ENCODE measurements around the gene USP35. TPM values are rescaled to one million over a fixed set of nuclear protein-coding genes. Genes with fewer than 3 reads are reported as not detected.
A peak's percentile ranks its signal among the peaks of the same experiment; 100 is the strongest.

The USP35 gene
- total and polyA plus RNA-seq, 5 donors from 2014 or later, result 0.11 to 15.0 (median 0.52) TPM

GRCh38 chr11:78214331-78215194 is 25.8 kb downstream of the USP35 start:
- H3K36me3 Mint-ChIP-seq, result peaks cover 29% of the 10 kb centered on the region
- no peaks in the 10 kb centered on the region for H3K4me1 ChIP-seq (ENCODE audit: control insufficient read depth, insufficient read depth, low read length, poor library complexity, severe bottlenecking)
- H3K9me3 Mint-ChIP-seq, result peaks cover 0 to 1% (median 0%) of the 10 kb centered on the region in 7 donors
- ATAC-seq (ENCODE audit: low read depth in 2 of 2), result no peak
- H3K27me3 ChIP-seq (ENCODE audit: control insufficient read depth, insufficient read depth, low read length), result no peaks in the 10 kb centered on the region
- H3K4me3 Mint-ChIP-seq, result no peak overlapping the region
- H3K4me1 Mint-ChIP-seq, result peaks cover 0 to 16% (median 6%) of the 10 kb centered on the region in 4 donors
- no peak for DNase-seq
- no peak overlapping the region for H3K27ac Mint-ChIP-seq
- peaks cover 21% of the 10 kb centered on the region for H3K36me3 ChIP-seq (ENCODE audit: control insufficient read depth, insufficient read depth, low read length)
- H3K4me3 ChIP-seq (ENCODE audit: low read depth, low read length), result no peak overlapping the region
- no peaks in the 10 kb centered on the region for H3K9me3 ChIP-seq (ENCODE audit: control insufficient read depth in 2 of 2, low read length in 2 of 2)
- H3K27me3 Mint-ChIP-seq, result no peaks in the 10 kb centered on the region
- H3K27ac ChIP-seq (ENCODE audit: insufficient read depth, low read length, poor library complexity, severe bottlenecking), result no peak overlapping the region

GRCh38 chr11:78216021-78216420 is 27.3 kb downstream of the USP35 start:
- no peak overlapping the region for H3K4me3 ChIP-seq (ENCODE audit: low read depth, low read length)
- H3K9me3 ChIP-seq (ENCODE audit: control insufficient read depth in 2 of 2, low read length in 2 of 2), result no peaks in the 10 kb centered on the region
- no peak for ATAC-seq (ENCODE audit: low read depth in 2 of 2)
- Mint-ChIP-seq H3K4me1 (peaks cover 0 to 18% (median 7%) of the 10 kb centered on the region in 4 donors), H3K27me3 (no peaks in the 10 kb centered on the region), H3K9me3 (peaks cover 0 to 1% (median 0%) of the 10 kb centered on the region in 7 donors), H3K36me3 (peaks cover 23% of the 10 kb centered on the region), H3K27ac (no peak overlapping the region), H3K4me3 (no peak overlapping the region)
- peaks cover 12% of the 10 kb centered on the region for H3K36me3 ChIP-seq (ENCODE audit: control insufficient read depth, insufficient read depth, low read length)
- no peak overlapping the region for H3K27ac ChIP-seq (ENCODE audit: insufficient read depth, low read length, poor library complexity, severe bottlenecking)
- no peak for DNase-seq
- H3K4me1 ChIP-seq (ENCODE audit: control insufficient read depth, insufficient read depth, low read length, poor library complexity, severe bottlenecking), result no peaks in the 10 kb centered on the region
- no peaks in the 10 kb centered on the region for H3K27me3 ChIP-seq (ENCODE audit: control insufficient read depth, insufficient read depth, low read length)

GRCh38 chr11:78216571-78217287 is 28.0 kb downstream of the USP35 start:
- DNase-seq, result no peak
- peak overlapping the region in 1 of 3 donors; percentile 71 for H3K27ac Mint-ChIP-seq
- no peak overlapping the region for H3K4me3 Mint-ChIP-seq
- Histone ChIP-seq H3K36me3 (ENCODE audit: control insufficient read depth, insufficient read depth, low read length) (peaks cover 17% of the 10 kb centered on the region), H3K27ac (ENCODE audit: insufficient read depth, low read length, poor library complexity, severe bottlenecking) (no peak overlapping the region), H3K27me3 (ENCODE audit: control insufficient read depth, insufficient read depth, low read length) (no peaks in the 10 kb centered on the region), H3K9me3 (ENCODE audit: control insufficient read depth in 2 of 2, low read length in 2 of 2) (no peaks in the 10 kb centered on the region), H3K4me3 (ENCODE audit: low read depth, low read length) (no peak overlapping the region), H3K4me1 (ENCODE audit: control insufficient read depth, insufficient read depth, low read length, poor library complexity, severe bottlenecking) (no peaks in the 10 kb centered on the region)
- ATAC-seq (ENCODE audit: low read depth in 2 of 2), result no peak
- no peaks in the 10 kb centered on the region for H3K9me3 Mint-ChIP-seq
- H3K36me3 Mint-ChIP-seq, result peaks cover 23% of the 10 kb centered on the region
- H3K4me1 Mint-ChIP-seq, result peaks cover 0 to 13% (median 5%) of the 10 kb centered on the region in 4 donors
- H3K27me3 Mint-ChIP-seq, result no peaks in the 10 kb centered on the region

- peaks cover 0 to 7% (median 3%) of the 10 kb centered on the region in 4 donors for H3K4me1 Mint-ChIP-seq
Observed at GRCh38 chr11:78217650-78218541, 29.2 kb downstream of the USP35 start.

GRCh38 chr11:78218707-78219492 is 30.2 kb downstream of the USP35 start:
- Mint-ChIP-seq H3K4me1 (peaks cover 0 to 18% (median 6%) of the 10 kb centered on the region in 4 donors), H3K27ac (peak overlapping the region in 1 of 3 donors; percentile 64), H3K36me3 (peaks cover 24% of the 10 kb centered on the region), H3K4me3 (no peak overlapping the region), H3K27me3 (no peaks in the 10 kb centered on the region), H3K9me3 (no peaks in the 10 kb centered on the region)
- H3K36me3 ChIP-seq (ENCODE audit: control insufficient read depth, insufficient read depth, low read length), result peaks cover 15% of the 10 kb centered on the region
- no peaks in the 10 kb centered on the region for H3K4me1 ChIP-seq (ENCODE audit: control insufficient read depth, insufficient read depth, low read length, poor library complexity, severe bottlenecking)
- H3K4me3 ChIP-seq (ENCODE audit: low read depth, low read length), result no peak overlapping the region
- ATAC-seq (ENCODE audit: low read depth in 2 of 2), result no peak
- H3K27me3 ChIP-seq (ENCODE audit: control insufficient read depth, insufficient read depth, low read length), result no peaks in the 10 kb centered on the region
- no peak overlapping the region for H3K27ac ChIP-seq (ENCODE audit: insufficient read depth, low read length, poor library complexity, severe bottlenecking)
- H3K9me3 ChIP-seq (ENCODE audit: control insufficient read depth in 2 of 2, low read length in 2 of 2), result no peaks in the 10 kb centered on the region
- no peak for DNase-seq

More at GRCh38 chr11:78217650-78218541, 29.2 kb downstream of the USP35 start:
- Mint-ChIP-seq H3K36me3 (peaks cover 20% of the 10 kb centered on the region), H3K27ac (peak overlapping the region in 1 of 3 donors; percentile 71), H3K9me3 (no peaks in the 10 kb centered on the region), H3K27me3 (no peaks in the 10 kb centered on the region), H3K4me3 (no peak overlapping the region)
- Histone ChIP-seq H3K27ac (ENCODE audit: insufficient read depth, low read length, poor library complexity, severe bottlenecking) (no peak overlapping the region), H3K4me3 (ENCODE audit: low read depth, low read length) (no peak overlapping the region), H3K27me3 (ENCODE audit: control insufficient read depth, insufficient read depth, low read length) (no peaks in the 10 kb centered on the region), H3K4me1 (ENCODE audit: control insufficient read depth, insufficient read depth, low read length, poor library complexity, severe bottlenecking) (no peaks in the 10 kb centered on the region), H3K9me3 (ENCODE audit: control insufficient read depth in 2 of 2, low read length in 2 of 2) (no peaks in the 10 kb centered on the region), H3K36me3 (ENCODE audit: control insufficient read depth, insufficient read depth, low read length) (peaks cover 18% of the 10 kb centered on the region)
- no peak for ATAC-seq (ENCODE audit: low read depth in 2 of 2)
- no peak for DNase-seq

- Histone ChIP-seq H3K4me1 (ENCODE audit: control insufficient read depth, insufficient read depth, low read length, poor library complexity, severe bottlenecking) (no peaks in the 10 kb centered on the region), H3K9me3 (ENCODE audit: control insufficient read depth in 2 of 2, low read length in 2 of 2) (no peaks in the 10 kb centered on the region), H3K36me3 (ENCODE audit: control insufficient read depth, insufficient read depth, low read length) (peaks cover 11% of the 10 kb centered on the region), H3K27me3 (ENCODE audit: control insufficient read depth, insufficient read depth, low read length) (no peaks in the 10 kb centered on the region), H3K27ac (ENCODE audit: insufficient read depth, low read length, poor library complexity, severe bottlenecking) (no peak overlapping the region), H3K4me3 (ENCODE audit: low read depth, low read length) (no peak overlapping the region)
- Mint-ChIP-seq H3K27ac (peak overlapping the region in 1 of 3 donors; percentile 42), H3K4me3 (no peak overlapping the region), H3K27me3 (no peaks in the 10 kb centered on the region), H3K4me1 (peaks cover 0 to 21% (median 6%) of the 10 kb centered on the region in 4 donors), H3K9me3 (no peaks in the 10 kb centered on the region), H3K36me3 (peaks cover 25% of the 10 kb centered on the region)
- ATAC-seq (ENCODE audit: low read depth in 2 of 2), result no peak
- DNase-seq, result no peak
Observed at GRCh38 chr11:78219493-78220217, 30.9 kb downstream of the USP35 start.
